ENCODE data around the gene PCDHGA12. TPM values are rescaled to one million over a fixed set of nuclear protein-coding genes. Genes with fewer than 3 reads are reported as not detected.

PCDHGA12 gene
- total and polyA plus RNA-seq, 10 of the 15 experiments (the other 5 are each of a cell fraction or from before 2014, with no cell fraction given) = 0.04 to 0.79 (median 0.36) TPM; not detected in 2

GRCh38 chr5:141409598-141410306, 20.6 kb upstream of the PCDHGA12 start (continued):
- TF ChIP-seq BCL3 (IDR thresholded peaks at IDR 0.05; ENCODE audit: borderline replicate concordance, insufficient read depth, low read depth, low read length, poor library complexity, severe bottlenecking) = no peak
- no peak for TF ChIP-seq BMI1 (IDR thresholded peaks at IDR 0.05; ENCODE audit: borderline replicate concordance)
- TF ChIP-seq ZSCAN29 (IDR thresholded peaks at IDR 0.05) = no peak
- no peak for TF ChIP-seq POLR2AphosphoS2 (IDR thresholded peaks at IDR 0.05; ENCODE audit: low read depth, low read length)
- no peak for TF ChIP-seq BHLHE40 (IDR thresholded peaks at IDR 0.05; ENCODE audit: borderline replicate concordance in 1 of 2, low read depth in 2 of 2, low read length in 1 of 2)

GRCh38 chr5:141411575-141411974, 18.7 kb upstream of the PCDHGA12 start:
- FAIRE-seq = no peak
- ChIA-PET RAD21 (ENCODE audit: unreplicated experiment) (interaction anchor here (0.6 kb wide), 1 partner anchor 41 kb away, joined by 3 read pairs; the partner anchor contains the start of gene PCDHGB3), SMC1A (ENCODE audit: uncharacterized antibody, unreplicated experiment) (interaction anchor here (2.9 kb wide), 1 partner anchor 10 kb away, joined by 14 read pairs; the partner anchor contains the start of gene PCDHGA11), POLR2A (no interaction called here), CTCF (interaction anchor here (1.0 to 4.8 kb wide), 5 partner anchors 10 to 102 kb away, joined by 4 to 41 read pairs (median 27); partner anchors contain the start of genes PCDHGA11, PCDHGA12, PCDHGB3 and PCDHGC3)
- Histone ChIP-seq H4K20me1 (ENCODE audit: control insufficient read depth, insufficient read depth) (no peaks in the 10 kb centered on the region), H3K9me3 (replicated peaks; ENCODE audit: control insufficient read depth, insufficient read depth, low read length) (peaks cover 13% of the 10 kb centered on the region; the same call in 2 of the 3 replicates), H3K79me2 (ENCODE audit: control insufficient read depth, insufficient read depth, low read length) (no peaks in the 10 kb centered on the region), H3K4me3 (no peak overlapping the region), H3K36me3 (ENCODE audit: control insufficient read depth in 2 of 2, insufficient read depth in 2 of 2, low read length in 1 of 2) (no peaks in the 10 kb centered on the region), H3K9ac (ENCODE audit: control insufficient read depth, insufficient read depth, low read length) (no peak overlapping the region), H2AFZ (ENCODE audit: control insufficient read depth, low read depth, low read length) (no peak overlapping the region), H3K4me2 (ENCODE audit: control insufficient read depth, insufficient read depth) (no peak overlapping the region), H3K27me3 (replicated peaks in 1 of 2; ENCODE audit: control insufficient read depth in 2 of 2, insufficient read depth in 2 of 2, low read length in 1 of 2) (peaks cover 0 to 1% of the 10 kb centered on the region in 2 experiments; a peak in 1 of 4 replicates), H3K4me1 (ENCODE audit: control insufficient read depth, insufficient read depth, low read length) (no peaks in the 10 kb centered on the region; the same call in 1 of the 2 replicates), H3K27ac (ENCODE audit: control insufficient read depth, insufficient read depth) (no peak overlapping the region)
- 96% methylated on average over 3 of the region's 3 CpGs for WGBS (ENCODE audit: insufficient coverage, insufficient replicate concordance, low lambda C conversion rate, missing lambda C conversion rate)
- intact Hi-C loops (cut with micrococcal nuclease; ENCODE audit: unreplicated experiment) (no loop called here), in situ Hi-C loops (cut with MboI) (no loop called here)
- no peak for DNase-seq (ENCODE audit: low read depth, low spot score)
- ATAC-seq = no peak
- no TSS peak for BruUV-seq (replicated peaks)
- TF ChIP-seq PKNOX1 (IDR thresholded peaks at IDR 0.05) = no peak

Data from GM12878 (cell line).